ENCODE results near the gene SUCLG1.

Gene SUCLG1

DNA sequence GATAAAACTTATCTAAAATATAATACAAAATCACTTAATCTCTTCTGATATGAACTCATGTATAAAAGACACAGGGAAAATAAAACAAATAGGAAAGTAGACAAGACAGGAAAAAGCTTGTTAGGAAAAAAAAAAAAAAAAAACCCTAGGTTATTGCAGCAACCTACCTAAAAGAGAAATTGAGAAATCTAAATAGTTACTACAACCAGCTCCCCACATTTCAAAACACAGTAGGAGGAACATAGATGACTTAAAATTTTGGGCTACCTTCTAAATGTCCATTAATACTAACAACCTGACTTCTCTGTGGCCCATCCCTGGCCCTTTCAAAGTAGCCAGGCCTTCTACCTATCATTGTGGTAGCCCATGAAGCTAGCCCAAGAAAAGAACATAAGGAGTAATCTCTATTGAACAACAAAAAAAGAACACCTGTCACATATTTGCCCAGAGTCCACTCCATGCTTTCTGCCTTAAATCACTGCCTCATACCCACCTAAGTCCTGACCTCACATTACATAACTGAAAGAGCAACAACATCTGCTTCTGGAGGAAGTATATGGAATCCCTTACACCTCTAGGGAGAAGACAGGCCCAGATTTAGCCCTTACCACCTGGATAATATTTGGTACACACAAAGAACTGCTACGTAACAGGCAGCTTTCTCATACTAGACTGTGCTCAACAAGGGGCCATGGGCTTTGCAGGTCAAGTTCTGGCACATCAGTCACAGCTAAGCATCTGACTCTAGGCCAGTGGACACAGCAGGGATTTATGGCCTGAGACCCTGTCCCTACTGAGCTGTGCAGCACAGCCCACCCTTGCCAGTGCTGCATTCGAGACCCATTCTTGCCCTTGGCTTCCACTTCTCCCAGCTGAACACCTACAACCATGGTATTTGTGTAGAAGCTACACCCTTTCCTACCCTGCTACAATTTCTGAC lies 8.5 kb downstream of the SUCLG1 start:
- Histone ChIP-seq H3K4me3 (ENCODE audit: low read depth in 1 of 2, low read length in 2 of 2) (no peak overlapping the region), H3K36me3 (ENCODE audit: insufficient read depth, low read length) (peaks cover 28% of the 10 kb centered on the region), H3K4me1 (ENCODE audit: insufficient read depth, low read length) (peaks cover 7% of the 10 kb centered on the region; the same call in 1 of the 2 replicates), H3K27me3 (ENCODE audit: insufficient read depth, low read length, poor library complexity) (no peaks in the 10 kb centered on the region), H4K20me1 (ENCODE audit: insufficient read depth, low read length) (peaks cover 33% of the 10 kb centered on the region; the same call in 1 of the 2 replicates), H3K27ac (ENCODE audit: low read length) (no peak overlapping the region), H3K4me2 (ENCODE audit: insufficient read depth, low read length) (no peak overlapping the region), H3K9ac (ENCODE audit: low read depth, low read length) (no peak overlapping the region), H3K79me2 (ENCODE audit: insufficient read depth, low read length) (peaks cover 63% of the 10 kb centered on the region), H3K9me3 (ENCODE audit: insufficient read depth, low read length, severe bottlenecking) (no peaks in the 10 kb centered on the region), H2AFZ (ENCODE audit: low read depth, low read length) (no peak overlapping the region)
- no peak for ATAC-seq (ENCODE audit: insufficient read depth, low read depth)
- no peak for DNase-seq
- TF ChIP-seq, protein P1, sequence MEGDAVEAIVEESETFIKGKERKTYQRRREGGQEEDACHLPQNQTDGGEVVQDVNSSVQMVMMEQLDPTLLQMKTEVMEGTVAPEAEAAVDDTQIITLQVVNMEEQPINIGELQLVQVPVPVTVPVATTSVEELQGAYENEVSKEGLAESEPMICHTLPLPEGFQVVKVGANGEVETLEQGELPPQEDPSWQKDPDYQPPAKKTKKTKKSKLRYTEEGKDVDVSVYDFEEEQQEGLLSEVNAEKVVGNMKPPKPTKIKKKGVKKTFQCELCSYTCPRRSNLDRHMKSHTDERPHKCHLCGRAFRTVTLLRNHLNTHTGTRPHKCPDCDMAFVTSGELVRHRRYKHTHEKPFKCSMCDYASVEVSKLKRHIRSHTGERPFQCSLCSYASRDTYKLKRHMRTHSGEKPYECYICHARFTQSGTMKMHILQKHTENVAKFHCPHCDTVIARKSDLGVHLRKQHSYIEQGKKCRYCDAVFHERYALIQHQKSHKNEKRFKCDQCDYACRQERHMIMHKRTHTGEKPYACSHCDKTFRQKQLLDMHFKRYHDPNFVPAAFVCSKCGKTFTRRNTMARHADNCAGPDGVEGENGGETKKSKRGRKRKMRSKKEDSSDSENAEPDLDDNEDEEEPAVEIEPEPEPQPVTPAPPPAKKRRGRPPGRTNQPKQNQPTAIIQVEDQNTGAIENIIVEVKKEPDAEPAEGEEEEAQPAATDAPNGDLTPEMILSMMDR (IDR thresholded peaks at IDR 0.05; ENCODE audit: borderline replicate concordance, extremely low read depth, low read length, poor library complexity, severe bottlenecking): no peak
- TF ChIP-seq EZH2 (IDR thresholded peaks at IDR 0.05; ENCODE audit: borderline replicate concordance, low read depth, low read length, severe bottlenecking): no peak

DNA sequence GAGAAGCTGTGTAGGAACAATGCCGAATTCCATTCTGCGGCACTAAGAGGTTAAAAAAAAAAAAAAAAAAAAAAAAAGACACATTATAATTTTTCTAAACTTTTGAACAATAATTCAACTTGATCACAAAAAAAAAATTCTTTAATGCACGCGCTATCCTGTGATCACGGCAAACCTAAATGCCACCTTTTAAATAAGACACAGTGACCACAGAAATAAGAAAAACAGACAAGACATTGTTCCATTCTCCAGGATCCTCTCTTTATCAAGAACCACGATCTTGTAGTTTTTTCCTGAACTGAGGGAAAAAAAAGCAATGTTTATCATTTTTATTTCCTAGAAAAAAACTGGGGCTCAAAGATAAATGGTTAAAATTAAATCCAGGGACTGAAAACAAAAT lies 9.4 kb downstream of the SUCLG1 start:
- ATAC-seq (ENCODE audit: insufficient read depth, low read depth): no peak
- no peak overlapping the region for H3K9ac ChIP-seq (ENCODE audit: low read depth, low read length)
- no peak overlapping the region for H3K27ac ChIP-seq (ENCODE audit: low read length)
- no peak for DNase-seq
- no peak overlapping the region for H3K4me3 ChIP-seq (ENCODE audit: low read depth in 1 of 2, low read length in 2 of 2)
- peaks cover 30% of the 10 kb centered on the region; the same call in 1 of the 2 replicates for H4K20me1 ChIP-seq (ENCODE audit: insufficient read depth, low read length)
- H3K27me3 ChIP-seq (ENCODE audit: insufficient read depth, low read length, poor library complexity): no peaks in the 10 kb centered on the region
- H3K4me2 ChIP-seq (ENCODE audit: insufficient read depth, low read length): no peak overlapping the region
- H3K9me3 ChIP-seq (ENCODE audit: insufficient read depth, low read length, severe bottlenecking): no peaks in the 10 kb centered on the region
- TF ChIP-seq, protein P1 (IDR thresholded peaks at IDR 0.05; ENCODE audit: borderline replicate concordance, extremely low read depth, low read length, poor library complexity, severe bottlenecking): no peak
- TF ChIP-seq EZH2 (IDR thresholded peaks at IDR 0.05; ENCODE audit: borderline replicate concordance, low read depth, low read length, severe bottlenecking): no peak
- H3K79me2 ChIP-seq (ENCODE audit: insufficient read depth, low read length): peaks cover 61% of the 10 kb centered on the region
- peaks cover 7% of the 10 kb centered on the region; the same call in 1 of the 2 replicates for H3K4me1 ChIP-seq (ENCODE audit: insufficient read depth, low read length)
- H2AFZ ChIP-seq (ENCODE audit: low read depth, low read length): no peak overlapping the region
- peaks cover 33% of the 10 kb centered on the region for H3K36me3 ChIP-seq (ENCODE audit: insufficient read depth, low read length)

DNA sequence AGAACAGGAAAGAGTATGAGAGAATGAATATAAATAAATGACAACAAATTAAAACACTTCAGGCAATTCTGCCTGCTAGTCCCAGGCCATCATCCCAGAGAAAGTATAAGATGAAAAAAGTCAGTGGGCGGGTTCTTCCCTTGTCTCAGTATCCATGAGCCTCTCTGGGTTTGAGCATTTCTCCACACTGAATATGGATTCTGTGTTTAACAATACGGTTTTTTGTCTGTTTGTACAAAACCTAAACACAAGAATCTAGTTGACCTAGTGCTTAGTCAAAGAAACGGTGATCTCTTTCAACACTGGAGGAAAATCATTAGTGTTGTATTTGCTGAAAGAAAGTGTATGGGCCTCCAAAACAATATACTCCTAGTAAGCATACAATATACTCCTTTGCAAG lies 10.0 kb downstream of the SUCLG1 start:
- no peak overlapping the region for H3K4me3 ChIP-seq (ENCODE audit: low read depth in 1 of 2, low read length in 2 of 2)
- TF ChIP-seq, protein P1 (IDR thresholded peaks at IDR 0.05; ENCODE audit: borderline replicate concordance, extremely low read depth, low read length, poor library complexity, severe bottlenecking): no peak
- no peak for TF ChIP-seq EZH2 (IDR thresholded peaks at IDR 0.05; ENCODE audit: borderline replicate concordance, low read depth, low read length, severe bottlenecking)
- H3K27me3 ChIP-seq (ENCODE audit: insufficient read depth, low read length, poor library complexity): no peaks in the 10 kb centered on the region
- H3K27ac ChIP-seq (ENCODE audit: low read length): no peak overlapping the region
- DNase-seq (no peak), ATAC-seq (ENCODE audit: insufficient read depth, low read depth) (no peak)
- peaks cover 54% of the 10 kb centered on the region for H3K79me2 ChIP-seq (ENCODE audit: insufficient read depth, low read length)
- H3K9me3 ChIP-seq (ENCODE audit: insufficient read depth, low read length, severe bottlenecking): no peaks in the 10 kb centered on the region
- no peak overlapping the region for H3K9ac ChIP-seq (ENCODE audit: low read depth, low read length)
- peaks cover 33% of the 10 kb centered on the region for H3K36me3 ChIP-seq (ENCODE audit: insufficient read depth, low read length)
- no peak overlapping the region for H2AFZ ChIP-seq (ENCODE audit: low read depth, low read length)
- H3K4me2 ChIP-seq (ENCODE audit: insufficient read depth, low read length): no peak overlapping the region
- peaks cover 7% of the 10 kb centered on the region; the same call in 1 of the 2 replicates for H3K4me1 ChIP-seq (ENCODE audit: insufficient read depth, low read length)
- peaks cover 23% of the 10 kb centered on the region; the same call in 1 of the 2 replicates for H4K20me1 ChIP-seq (ENCODE audit: insufficient read depth, low read length)
